RKO (cell line): ENCODE results near the gene FGD2.
"Not testable (repeated sequence)": the region's sequence is repeated elsewhere in the genome, so short reads cannot be mapped to it uniquely, and the experiment has no call there.

Source experiments
- DNase-seq: peaks from one replicate; pipeline ENCODE4 v3.0.0-alpha.2; 2016; ENCODE audit warnings: low spot score

Gene FGD2

DNA sequence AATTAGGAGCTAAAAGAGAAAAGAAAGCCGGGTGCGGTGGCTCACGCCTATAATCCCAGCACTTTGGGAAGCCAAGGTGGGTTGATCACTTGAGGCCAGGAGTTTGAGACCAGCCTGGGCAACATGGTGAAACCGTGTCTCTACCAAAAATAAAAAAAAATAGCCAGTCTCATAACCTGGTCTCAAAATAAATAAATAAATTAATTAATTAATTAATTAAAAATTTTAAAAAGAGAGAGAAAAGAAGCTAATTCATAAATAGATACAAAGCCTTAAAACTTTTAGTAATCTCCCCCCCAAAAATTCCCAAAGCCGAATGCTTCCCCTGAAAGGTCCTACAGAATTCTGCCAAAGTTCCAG lies 53.5 kb downstream of the FGD2 start:
- not testable (repeated sequence) for DNase-seq

DNA sequence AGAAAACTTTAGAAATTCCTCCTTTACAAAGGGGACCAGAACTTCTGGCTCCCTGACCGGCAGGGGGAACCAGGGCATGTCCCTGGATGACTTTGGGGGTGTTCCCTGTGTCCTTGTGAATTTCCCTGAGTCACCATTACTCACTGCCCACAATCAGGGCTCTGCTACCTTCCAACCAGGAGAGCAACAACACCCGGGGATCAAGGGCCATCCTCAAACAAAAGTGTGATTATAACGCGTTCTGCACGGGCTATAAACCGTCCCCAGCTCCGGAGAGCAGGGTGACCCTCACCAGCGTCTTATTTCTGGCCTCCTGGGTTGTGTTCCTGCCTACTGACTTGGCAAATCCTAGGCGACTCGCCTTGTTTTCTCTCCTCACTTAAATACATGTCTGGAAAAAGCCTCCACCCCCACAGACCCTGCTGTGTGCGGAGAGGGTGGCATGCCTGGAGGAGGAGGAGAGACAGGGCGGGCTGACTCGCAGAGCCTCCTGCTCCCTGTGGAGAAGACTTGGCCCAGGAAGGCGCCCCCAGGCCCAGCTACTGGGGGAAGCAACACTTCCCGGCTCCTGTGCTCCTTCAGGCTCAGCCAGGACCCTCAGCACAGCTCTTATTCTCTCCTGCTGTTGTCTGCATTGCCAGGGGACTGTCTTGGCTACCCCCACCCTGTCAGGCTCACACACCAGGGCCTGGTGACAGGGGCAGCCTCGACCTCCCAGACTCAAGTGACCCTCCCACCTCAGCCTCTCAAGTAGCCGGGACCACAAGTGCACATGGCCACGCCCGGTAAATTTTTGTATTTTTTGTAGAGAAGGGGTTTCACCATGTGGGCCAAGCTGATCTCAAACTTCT lies 54.1 kb downstream of the FGD2 start:
- peak; percentile 96 for DNase-seq

DNA sequence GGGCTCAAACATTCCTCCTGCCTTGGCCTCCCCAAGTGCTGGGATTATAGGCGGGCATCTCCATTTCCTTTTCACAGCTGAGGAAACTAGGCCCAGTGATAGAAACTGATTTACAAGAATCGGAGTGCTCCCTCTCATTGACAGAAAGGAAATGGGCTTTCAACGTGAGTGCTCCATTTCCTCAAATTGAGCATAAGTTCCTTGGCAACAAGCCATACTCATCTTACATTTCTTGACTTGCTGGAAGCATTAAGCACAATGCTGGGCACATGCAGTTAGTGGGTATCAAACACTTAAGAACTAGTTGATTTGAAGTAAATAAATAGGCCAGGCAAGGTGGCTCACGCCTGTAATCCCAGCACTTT lies 54.7 kb downstream of the FGD2 start:
- DNase-seq: no peak

DNA sequence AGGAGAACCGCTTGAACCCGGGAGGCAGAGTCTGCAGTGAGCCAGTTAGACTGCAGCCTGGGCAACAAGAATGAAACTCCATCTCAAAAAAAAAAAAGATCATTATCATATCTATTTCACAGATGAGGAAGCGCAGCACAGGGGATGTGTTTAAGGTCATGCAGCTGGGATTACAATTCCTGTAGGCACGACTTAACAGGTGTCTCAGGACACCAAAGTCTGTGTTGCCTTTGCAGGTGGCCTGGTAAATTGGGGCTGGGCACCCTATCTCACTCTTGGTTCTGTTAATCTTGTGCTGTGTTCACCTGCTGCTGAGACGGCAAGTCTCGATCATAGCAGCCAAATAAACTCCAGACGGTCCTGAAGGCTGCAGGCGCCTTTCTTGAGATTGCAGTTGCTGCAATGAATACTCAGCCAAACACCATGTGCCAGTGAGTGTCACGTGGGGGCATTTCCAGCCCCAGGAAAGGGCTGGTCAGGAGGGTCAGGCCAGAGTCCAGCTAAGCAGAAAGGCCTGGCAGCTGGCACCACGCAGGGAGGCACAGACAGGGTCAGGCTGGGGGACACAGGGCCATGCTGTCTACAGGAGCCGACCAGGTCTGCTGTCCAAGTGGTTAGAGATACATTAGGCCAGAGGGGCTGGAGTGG lies 55.8 kb downstream of the FGD2 start:
- DNase-seq: no peak

DNA sequence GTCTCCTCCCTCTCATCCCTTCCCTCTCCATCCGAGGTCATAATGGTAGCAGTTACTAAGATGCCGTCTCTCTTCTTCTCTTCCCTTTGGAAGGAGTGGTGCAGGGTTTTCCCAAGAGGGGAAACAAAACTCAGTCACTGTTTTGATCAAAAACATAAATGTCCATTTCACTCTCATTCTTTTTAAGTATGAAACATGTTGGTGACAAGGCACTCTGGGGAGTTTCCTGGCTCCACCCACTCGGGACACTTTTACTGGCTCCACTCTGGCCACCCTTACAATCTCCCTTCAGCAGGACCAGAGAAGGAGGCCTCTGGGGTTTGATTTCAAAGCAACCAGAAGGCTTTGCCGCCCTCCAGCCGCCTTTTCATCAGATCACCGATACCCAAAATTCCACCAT lies 57.0 kb downstream of the FGD2 start:
- DNase-seq: no peak

DNA sequence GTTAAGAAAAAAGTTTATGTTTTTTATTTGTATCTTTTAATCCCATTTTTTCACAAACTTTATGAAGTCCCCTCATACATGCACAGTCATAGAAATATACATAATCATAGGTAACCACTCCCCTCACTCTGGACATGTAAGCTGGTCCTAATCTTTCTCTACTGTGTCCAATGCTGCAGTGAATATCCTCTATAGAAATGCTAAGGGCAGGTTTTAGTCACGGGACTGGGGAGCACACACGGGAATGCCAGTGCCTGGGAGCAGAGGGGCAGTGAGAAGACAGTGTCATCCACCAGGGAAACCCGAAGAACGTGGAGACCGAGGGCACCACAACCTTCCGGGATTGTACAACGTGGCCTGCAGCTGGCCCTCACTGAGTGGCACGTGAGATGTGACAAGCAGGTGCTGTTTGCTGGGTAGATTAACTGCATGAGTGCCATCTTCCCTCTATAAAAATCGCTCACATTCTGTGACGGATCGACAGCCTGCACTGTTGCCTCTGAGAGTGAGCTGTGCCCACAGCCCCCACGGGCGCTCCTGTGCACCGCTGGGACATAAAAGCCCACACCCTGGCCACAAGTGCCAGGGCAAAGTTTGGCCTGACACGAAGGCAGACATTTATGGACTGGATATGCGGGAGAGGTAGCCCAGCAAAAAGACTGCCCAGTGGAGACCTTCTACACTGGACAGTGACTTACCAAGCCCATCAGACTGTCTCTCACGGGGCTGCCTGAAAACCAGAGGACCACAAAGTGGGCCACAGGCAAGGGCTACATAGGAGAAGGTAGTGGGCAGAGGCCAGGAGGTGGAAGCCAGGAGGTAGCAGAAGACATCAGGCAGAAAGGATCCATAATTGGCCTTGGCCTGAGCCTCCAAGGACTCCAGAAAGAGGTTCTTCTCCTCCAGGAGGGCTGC lies 63.2 kb downstream of the FGD2 start:
- DNase-seq: no peak

DNA sequence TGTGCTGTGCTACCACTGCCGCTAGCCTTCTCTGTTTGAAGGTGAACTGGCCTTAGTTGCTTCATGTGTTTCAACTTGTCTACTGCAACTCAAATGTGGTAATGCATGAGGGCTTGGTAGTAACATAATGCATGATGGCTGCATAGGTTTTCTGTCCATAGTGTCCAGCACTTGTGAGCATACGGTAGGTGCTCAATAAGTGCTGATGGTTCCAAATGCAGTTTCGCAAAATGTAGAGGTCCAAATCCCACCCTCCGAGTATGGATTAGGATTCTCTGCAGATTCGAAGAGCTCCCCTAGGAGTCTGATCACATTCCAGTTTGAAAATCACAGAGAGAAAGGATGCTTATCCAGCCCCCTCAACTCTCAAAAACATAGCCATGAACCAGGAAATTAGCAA lies 64.2 kb downstream of the FGD2 start:
- no peak for DNase-seq

DNA sequence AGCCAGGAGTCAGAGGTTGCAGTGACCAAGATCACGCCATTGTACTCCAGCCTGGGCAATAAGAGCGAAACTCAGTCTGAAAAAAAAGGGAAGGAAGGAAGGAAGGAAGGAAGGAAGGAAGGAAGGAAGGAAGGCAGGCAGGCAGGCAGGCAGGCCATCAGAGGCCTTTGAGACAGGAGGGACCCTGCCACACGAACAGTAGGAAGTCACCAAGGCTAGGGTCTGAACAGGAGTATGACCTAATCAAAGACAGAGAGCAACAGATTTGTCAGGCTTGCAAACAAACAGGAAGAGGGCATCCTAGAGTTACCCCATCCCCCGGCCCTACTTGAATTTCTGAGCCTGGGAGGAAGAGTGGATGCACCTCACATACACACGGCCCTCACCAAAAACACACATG lies 67.1 kb downstream of the FGD2 start:
- no peak for DNase-seq

DNA sequence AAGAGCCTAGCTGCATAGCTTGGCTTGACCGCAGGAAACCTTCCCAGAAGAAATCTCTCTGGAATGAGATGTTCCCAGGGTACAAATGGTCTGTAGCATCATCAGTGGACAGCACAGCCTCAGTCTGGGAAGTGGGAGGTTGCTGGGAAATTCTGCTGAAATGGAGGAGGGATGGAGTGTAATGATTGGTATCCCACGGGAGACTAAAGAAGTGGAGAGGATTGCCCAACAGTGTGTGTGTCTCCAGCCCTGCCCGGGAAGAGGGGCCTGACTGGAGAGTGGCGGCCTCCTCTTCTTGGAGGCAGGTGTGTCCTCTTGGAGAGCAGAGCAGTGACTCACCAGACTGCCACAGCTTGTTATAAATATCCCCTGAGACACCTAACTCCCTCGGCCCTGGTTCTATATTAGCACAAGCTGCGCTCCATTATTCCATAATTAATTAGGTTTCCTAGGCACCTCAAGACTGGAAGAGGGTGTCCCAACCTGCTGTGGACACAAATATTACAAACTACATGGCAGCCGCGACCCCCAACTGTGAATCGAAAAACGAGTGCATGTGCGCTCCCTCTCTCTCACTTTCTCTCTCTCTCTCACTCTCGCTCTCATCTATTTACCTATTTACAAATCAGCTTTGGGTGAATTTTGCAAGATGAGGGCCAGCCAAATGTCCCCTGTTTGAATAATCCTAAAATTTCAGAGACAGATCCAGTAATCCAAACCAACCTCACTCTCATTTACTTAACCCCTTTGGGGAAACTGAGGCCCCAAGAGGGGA lies 68.8 kb downstream of the FGD2 start:
- no peak for DNase-seq

DNA sequence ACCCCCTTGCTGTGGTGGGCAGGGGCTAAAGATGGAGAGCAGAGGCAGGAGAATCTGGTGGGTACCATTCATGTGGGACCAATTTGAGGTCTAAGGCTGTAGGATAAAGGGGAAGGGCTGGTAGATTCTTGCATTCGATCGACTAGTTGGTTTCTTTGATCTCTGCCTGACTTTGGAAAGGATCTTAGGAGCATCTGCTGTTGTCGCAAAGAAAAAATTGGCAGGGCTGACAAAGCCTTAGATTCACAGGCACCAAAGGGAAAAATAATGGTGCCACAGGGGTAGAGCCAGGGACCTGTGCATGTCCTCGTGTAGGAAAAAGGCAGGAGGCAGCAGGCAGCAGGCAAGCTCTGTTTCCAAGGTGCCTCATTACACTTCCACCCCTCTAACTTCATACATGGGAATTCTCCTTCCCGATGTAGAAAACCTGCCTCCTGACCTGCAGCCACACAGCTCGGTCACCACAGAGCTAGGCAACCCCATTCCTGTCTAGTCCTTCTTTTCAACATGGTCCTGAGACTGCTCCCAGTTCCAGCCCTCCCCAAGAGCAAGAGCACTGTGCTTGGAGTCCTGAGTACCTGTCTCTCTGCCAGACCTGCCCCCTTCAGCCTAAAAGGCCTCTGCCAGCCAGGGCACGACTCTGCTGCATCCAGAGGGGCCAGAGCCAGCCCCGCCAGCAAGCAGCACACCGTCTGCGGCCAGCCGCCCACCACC lies 71.9 kb downstream of the FGD2 start:
- no peak for DNase-seq

DNA sequence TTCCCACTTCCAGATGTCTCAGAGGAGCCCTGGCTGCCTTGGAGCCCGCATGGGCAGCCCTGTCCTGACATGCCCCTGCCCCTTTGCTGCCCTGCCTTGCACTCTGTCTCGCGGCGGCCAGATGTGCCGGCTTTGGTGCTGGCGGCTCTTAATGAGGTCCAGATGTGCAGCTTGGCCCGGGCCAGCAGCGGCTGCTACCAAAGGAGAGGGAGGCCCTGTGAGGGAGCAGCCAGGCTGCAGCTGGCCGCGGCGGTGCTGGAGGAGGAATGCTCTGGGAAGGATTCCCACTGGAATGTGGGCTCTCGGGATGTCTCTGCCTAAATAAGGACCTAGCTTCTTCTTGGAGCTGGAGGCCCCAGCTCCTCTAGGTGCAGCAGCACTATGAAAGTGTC lies 72.4 kb downstream of the FGD2 start:
- DNase-seq: no peak
